GM23248 (cell line): ENCODE data around the gene OMP. TPM values are rescaled to one million over a fixed set of nuclear protein-coding genes. Genes with fewer than 3 reads are reported as not detected.

Experiments
- DNase-seq: peaks from one replicate; pipeline ENCODE4 v3.0.0-alpha.2; 2015
- H2AFZ ChIP-seq: fragments of 200-600 bp; sonication (generic); 2 replicates; pipeline ENCODE4 v1.6.1; 2016; ENCODE audit warnings: antibody characterized with exemption
- H3F3A ChIP-seq: fragments of 200-600 bp; sonication (generic); 2 replicates; pipeline ENCODE4 v1.6.1; 2016; ENCODE audit warnings: mild to moderate bottlenecking, antibody characterized with exemption, mixed run types; ENCODE audit not compliant: insufficient read depth
- H3K27ac ChIP-seq: fragments of 200-600 bp; sonication (generic); 2 replicates; pipeline ENCODE4 v1.5.1; 2016; ENCODE audit warnings: mild to moderate bottlenecking
- H3K27me3 ChIP-seq: fragments of 200-600 bp; sonication (generic); replicated peaks from 2 replicates; pipeline ENCODE4 v1.6.1; 2016; ENCODE audit warnings: mild to moderate bottlenecking; ENCODE audit not compliant: insufficient read depth
- H3K36me3 ChIP-seq: fragments of 200-600 bp; sonication (generic); 2 replicates; pipeline ENCODE4 v1.6.1; 2016; ENCODE audit warnings: low read depth, mild to moderate bottlenecking
- H3K4me1 ChIP-seq: fragments of 200-600 bp; sonication (generic); 2 replicates; pipeline ENCODE4 v1.6.1; 2016; ENCODE audit warnings: mild to moderate bottlenecking; ENCODE audit not compliant: insufficient read depth
- H3K4me2 ChIP-seq: fragments of 200-600 bp; sonication (generic); one replicate; pipeline ENCODE4 v1.6.1; 2016; ENCODE audit warnings: mild to moderate bottlenecking; ENCODE audit not compliant: unreplicated experiment
- H3K4me3 ChIP-seq: fragments of 200-600 bp; sonication (generic); 2 replicates; pipeline ENCODE4 v1.5.1; 2016; ENCODE audit warnings: mild to moderate bottlenecking
- H3K79me2 ChIP-seq: fragments of 200-600 bp; sonication (generic); 2 replicates; pipeline ENCODE4 v1.6.1; 2016; ENCODE audit warnings: mild to moderate bottlenecking; ENCODE audit not compliant: insufficient read depth
- H3K9ac ChIP-seq: fragments of 200-600 bp; sonication (generic); 2 replicates; pipeline ENCODE4 v1.6.1; 2016; ENCODE audit warnings: mild to moderate bottlenecking
- H3K9me2 ChIP-seq: fragments of 200-600 bp; sonication (generic); 2 replicates; pipeline ENCODE4 v1.6.1; 2016; ENCODE audit warnings: mixed run types, mild to moderate bottlenecking, moderate library complexity; ENCODE audit not compliant: insufficient read depth
- H3K9me3 ChIP-seq: fragments of 200-600 bp; sonication (generic); one replicate; pipeline ENCODE4 v1.6.1; 2017; ENCODE audit warnings: low read depth
- H4K20me1 ChIP-seq: fragments of 200-600 bp; sonication (generic); 2 replicates; pipeline ENCODE4 v1.6.0; 2016; ENCODE audit not compliant: insufficient read depth
- EZH2 ChIP-seq: fragments of 200-600 bp; sonication (generic); IDR thresholded peaks from 2 replicates; pipeline ENCODE4 v1.6.1; 2018; ENCODE audit warnings: antibody characterized with exemption, mild to moderate bottlenecking; ENCODE audit not compliant: insufficient read depth, poor library complexity, severe bottlenecking
- EZH2phosphoT487 ChIP-seq: fragments of 200-600 bp; sonication (generic); IDR thresholded peaks from 2 replicates; pipeline ENCODE4 v1.6.1; 2018; ENCODE audit warnings: antibody characterized with exemption, moderate library complexity, mild to moderate bottlenecking, low read depth; ENCODE audit not compliant: insufficient read depth
- WGBS, 2 experiments: methylation state at CpG; one replicate each; pipeline ENCODE4 v1.1.6; 2015 to 2017; ENCODE audit warnings: low lambda C conversion rate in 2 of 2, low coverage in 1 of 2; ENCODE audit errors: missing lambda C conversion rate in 2 of 2; 5-methylcytosine and 5-hydroxymethylcytosine counted together
- in situ Hi-C: fragments of 300-500 bp; cut with MboI; formaldehyde crosslinking; loops from 2 replicates; pipeline ENCODE4 v1.15.0; 2020
- polyA plus RNA-seq: library from polyadenylated mRNA; unstranded; fragments of >200 nt; fragmentation: Nextera tagmentation; extraction: Ambion mirVana; gene quantifications from 2 replicates; pipeline ENCODE4 v1.2.1, GENCODE V29; 2016
- total RNA-seq: library from RNA; depleted of rRNA; stranded (reverse); fragments of >200 nt; shearing (Covaris generic); gene quantifications from 2 replicates; pipeline ENCODE4 v1.2.3, GENCODE V29; 2014

Gene OMP
- total and polyA plus RNA-seq, 2 experiments from 2014 or later, result not detected

DNA sequence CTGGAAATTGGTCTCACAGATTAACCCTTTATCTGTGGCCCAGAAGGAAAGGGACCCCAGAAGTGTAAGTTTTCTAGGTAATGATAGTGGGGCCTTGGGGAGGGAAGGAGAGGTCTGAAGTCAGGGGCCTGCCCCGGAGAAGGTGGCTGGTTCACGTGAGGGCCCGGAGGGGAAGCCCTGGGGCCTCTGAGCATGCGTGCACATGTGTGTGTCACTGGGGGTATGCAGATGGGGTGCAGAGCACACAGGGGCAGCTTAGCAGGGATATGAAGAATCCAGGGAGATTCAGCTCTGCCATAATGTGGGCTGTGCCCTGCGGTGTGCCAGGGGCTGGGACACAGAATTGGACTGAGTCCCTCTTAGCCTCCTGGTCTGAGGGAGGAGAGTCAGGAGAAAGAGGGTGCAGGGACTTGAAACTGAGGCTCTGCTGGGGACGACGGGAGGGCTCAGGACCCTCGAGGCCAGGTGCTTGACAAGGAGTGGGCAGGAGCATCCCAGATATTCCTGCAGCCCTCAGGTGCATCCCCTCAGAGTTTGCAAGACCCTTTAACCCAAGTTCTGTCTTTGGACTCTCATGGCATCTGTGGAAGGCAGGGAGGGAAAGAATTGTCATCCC, 40.9 kb downstream of the OMP start:
- in situ Hi-C loops, result no loop called here
- Histone ChIP-seq H3K4me2 (no peak overlapping the region), H3K9me2 (no peaks in the 10 kb centered on the region), H3K4me1 (peaks cover 4% of the 10 kb centered on the region), H3K9me3 (no peaks in the 10 kb centered on the region), H3K9ac (no peak overlapping the region), H3K27me3 (peaks cover 5% of the 10 kb centered on the region; the same call in 1 of the 2 replicates), H4K20me1 (no peaks in the 10 kb centered on the region), H3K79me2 (no peaks in the 10 kb centered on the region), H2AFZ (no peak overlapping the region), H3K4me3 (no peak overlapping the region), H3K27ac (no peak overlapping the region), H3F3A (0 out of 2 replicates have a peak, but pooled peaks cover 5% of the 10 kb centered on the region), H3K36me3 (no peaks in the 10 kb centered on the region)
- DNase-seq, result no peak
- 72 to 77% methylated on average over 6 to 8 of the region's 8 CpGs for WGBS, 2 experiments
- TF ChIP-seq EZH2, result no peak
- no peak for TF ChIP-seq EZH2phosphoT487

DNA sequence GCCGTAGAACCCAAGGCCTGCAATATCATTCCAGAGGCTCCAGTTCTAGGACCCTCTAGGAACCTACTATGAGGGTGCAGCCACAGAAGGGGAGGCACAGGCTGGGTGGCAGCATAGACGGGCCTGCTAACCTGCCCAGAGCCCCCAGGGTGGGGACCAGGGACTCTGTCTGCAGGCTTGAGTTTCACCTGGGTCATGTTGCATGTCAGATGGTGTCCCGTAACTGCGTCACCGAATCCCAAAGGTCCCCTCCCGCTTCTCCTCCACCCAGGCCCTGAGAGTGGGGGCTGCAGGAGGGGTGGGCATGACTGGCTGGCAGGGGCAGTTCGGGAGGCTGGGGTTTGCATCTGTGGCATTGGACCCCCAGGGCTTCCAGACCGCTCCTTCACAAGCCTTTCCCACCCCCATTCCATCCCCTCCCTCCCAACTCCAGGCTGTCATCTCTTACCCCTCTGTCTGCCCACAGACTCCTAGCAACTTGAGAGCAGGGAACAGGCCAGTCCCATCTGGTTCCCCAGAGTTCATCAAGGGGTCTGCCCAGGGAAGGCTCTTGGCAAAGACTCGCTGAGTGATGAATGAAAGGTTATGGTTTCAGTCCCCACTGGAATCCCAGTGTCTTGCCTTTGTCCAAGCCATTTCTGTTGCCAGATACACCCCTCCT, 41.7 kb downstream of the OMP start:
- in situ Hi-C loops, result no loop called here
- H3K4me2 ChIP-seq, result no peak overlapping the region
- no peaks in the 10 kb centered on the region for H3K9me2 ChIP-seq
- WGBS, 2 experiments, result 81 to 87% methylated on average over 7 to 9 of the region's 9 CpGs
- H3K36me3 ChIP-seq, result no peaks in the 10 kb centered on the region
- TF ChIP-seq EZH2phosphoT487 (no peak), EZH2 (no peak)
- no peak overlapping the region for H3K9ac ChIP-seq
- no peak overlapping the region for H3K4me3 ChIP-seq
- no peak for DNase-seq
- H3K27me3 ChIP-seq, result peaks cover 5% of the 10 kb centered on the region; the same call in 1 of the 2 replicates
- peaks cover 4% of the 10 kb centered on the region for H3K4me1 ChIP-seq
- no peaks in the 10 kb centered on the region for H4K20me1 ChIP-seq
- no peak overlapping the region for H3K27ac ChIP-seq
- no peak overlapping the region for H2AFZ ChIP-seq
- 0 out of 2 replicates have a peak, but pooled peaks cover 5% of the 10 kb centered on the region for H3F3A ChIP-seq
- no peaks in the 10 kb centered on the region for H3K79me2 ChIP-seq
- no peaks in the 10 kb centered on the region for H3K9me3 ChIP-seq

DNA sequence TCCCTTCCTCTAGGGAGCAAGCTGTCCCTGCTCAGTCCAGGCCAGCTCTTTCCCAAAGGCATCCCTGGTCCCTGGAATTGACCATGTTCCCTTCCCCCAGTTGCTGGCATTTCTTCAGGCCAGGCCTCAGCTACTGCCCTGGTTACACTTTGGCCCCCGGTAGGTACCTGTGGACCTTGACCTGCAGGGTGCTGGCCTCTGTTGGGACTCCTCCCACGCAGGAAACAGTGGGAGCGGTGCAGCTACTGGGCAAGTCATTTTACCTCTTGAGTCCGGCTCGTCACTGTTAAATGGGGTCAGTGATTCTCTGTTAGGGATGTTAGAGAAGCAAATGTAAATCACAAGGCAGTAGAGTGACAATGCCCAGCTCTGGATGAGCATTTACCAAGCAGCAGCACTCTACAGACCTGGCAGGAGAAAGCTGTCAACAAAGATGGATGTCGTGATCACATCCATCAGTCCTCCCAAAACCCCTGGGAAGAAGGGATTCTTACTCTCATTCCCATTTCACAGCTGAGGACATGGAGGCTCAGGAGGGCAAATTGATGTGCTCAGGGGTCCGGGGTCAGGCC, 42.3 kb downstream of the OMP start:
- Histone ChIP-seq H3K27me3 (peaks cover 5% of the 10 kb centered on the region; the same call in 1 of the 2 replicates), H3K9ac (no peak overlapping the region), H3K4me3 (no peak overlapping the region), H4K20me1 (no peaks in the 10 kb centered on the region), H2AFZ (no peak overlapping the region), H3K4me1 (peaks cover 3% of the 10 kb centered on the region), H3K79me2 (no peaks in the 10 kb centered on the region), H3K4me2 (no peak overlapping the region), H3K9me2 (no peaks in the 10 kb centered on the region), H3K9me3 (no peaks in the 10 kb centered on the region), H3K36me3 (no peaks in the 10 kb centered on the region), H3K27ac (no peak overlapping the region), H3F3A (0 out of 2 replicates have a peak, but pooled peaks cover 5% of the 10 kb centered on the region)
- TF ChIP-seq EZH2phosphoT487, result no peak
- no peak for TF ChIP-seq EZH2
- in situ Hi-C loops, result no loop called here
- 82 to 85% methylated on average over 7 of the region's 7 CpGs for WGBS, 2 experiments
- no peak for DNase-seq

DNA sequence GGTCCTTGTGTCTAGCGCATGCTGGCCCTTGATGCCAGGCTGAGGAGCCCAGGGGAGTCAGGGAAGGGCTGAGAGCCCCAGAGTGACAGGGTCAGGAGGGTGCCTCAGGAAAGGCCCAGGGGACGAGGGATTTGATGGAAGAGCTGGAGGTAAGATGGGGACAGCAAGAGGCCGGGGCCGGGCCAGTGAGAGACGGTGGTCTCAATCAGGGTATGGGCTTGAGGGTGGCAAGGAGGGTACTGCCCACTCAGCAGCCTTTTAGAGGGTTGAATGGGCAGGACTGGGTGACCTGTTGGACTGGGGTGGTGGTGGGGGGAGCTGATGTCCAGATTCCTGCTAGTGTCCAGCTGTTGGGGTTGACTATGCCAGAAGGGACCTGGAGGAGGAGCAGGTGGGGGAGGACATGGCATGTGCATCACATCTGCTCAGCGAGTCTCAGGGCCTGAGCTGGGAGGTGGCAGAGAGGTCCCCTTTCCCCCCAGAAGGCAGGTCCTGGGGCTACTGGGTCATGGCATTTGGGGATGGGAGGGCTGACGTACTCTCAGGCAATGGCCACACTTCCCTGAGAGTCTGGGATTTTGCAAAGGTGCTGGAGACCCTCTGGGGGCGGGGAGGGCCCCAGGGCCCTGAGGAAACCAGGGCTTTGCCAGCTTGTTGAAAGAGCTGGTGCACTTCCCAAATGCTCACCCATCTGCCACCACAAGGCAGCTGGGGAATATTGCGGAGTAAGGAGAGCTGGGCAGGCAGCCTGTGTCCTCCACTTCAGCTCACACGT, 43.8 kb downstream of the OMP start:
- Histone ChIP-seq H3K79me2 (no peaks in the 10 kb centered on the region), H3K27me3 (peaks cover 5% of the 10 kb centered on the region; the same call in 1 of the 2 replicates), H3K4me2 (no peak overlapping the region), H3K27ac (no peak overlapping the region), H3K9ac (no peak overlapping the region), H3K36me3 (no peaks in the 10 kb centered on the region), H3K4me1 (no peaks in the 10 kb centered on the region), H3F3A (no peaks in the 10 kb centered on the region), H4K20me1 (no peaks in the 10 kb centered on the region), H3K9me2 (no peaks in the 10 kb centered on the region), H3K9me3 (no peaks in the 10 kb centered on the region), H2AFZ (no peak overlapping the region), H3K4me3 (no peak overlapping the region)
- TF ChIP-seq EZH2phosphoT487, result no peak
- TF ChIP-seq EZH2, result no peak
- WGBS, 2 experiments, result 77 to 85% methylated on average over 10 of the region's 10 CpGs
- in situ Hi-C loops, result no loop called here
- no peak for DNase-seq
